HL-60/S4 (cell line): Measurements from ENCODE around the gene SMIM36.

Experiments
- in situ Hi-C: fragments of 300-500 bp; cut with MboI; formaldehyde crosslinking; loops from 2 replicates; pipeline ENCODE4 v1.14.3; 2022; ENCODE audit warnings: low sequenced_read_pairs

The SMIM36 gene

DNA sequence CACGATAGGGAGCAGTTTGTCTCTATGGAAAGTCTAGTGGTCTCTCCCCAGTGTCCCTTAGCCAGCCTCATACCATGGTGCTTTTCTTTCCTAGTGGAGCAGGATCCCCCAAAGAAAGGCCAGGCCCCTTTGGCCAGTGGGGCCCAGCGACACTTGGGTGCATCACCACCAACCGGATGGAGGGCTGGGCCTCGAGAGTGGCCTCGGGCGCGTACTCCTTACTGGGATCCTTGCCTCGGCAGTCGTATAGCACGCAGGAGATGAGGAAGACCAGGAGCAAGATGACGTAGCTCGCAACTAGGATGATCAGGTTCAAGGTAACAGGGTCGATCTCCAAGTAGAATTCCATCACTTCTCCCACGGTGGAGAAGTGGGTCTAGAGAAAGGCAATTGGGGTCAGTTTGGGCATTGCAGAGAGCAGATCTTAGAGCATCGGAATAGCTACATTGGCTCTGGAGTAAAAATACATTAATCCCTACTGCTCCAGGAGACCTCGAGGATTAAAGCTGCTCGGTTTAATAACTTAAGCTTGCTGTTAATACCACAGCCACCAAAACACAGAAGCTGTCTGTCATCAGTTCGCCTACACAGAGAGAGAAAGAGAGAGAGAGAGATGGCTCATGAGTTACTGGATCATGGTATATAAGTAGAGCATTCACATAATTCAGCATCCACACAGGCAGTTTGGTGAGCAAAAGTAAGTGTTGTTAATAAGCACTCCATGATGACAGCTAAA is at the start of gene SMIM36:
Gene SMIM36 (minus strand): TSS at position 467 of the 736 bp plus-strand sequence.
- in situ Hi-C loops = no loop called here

DNA sequence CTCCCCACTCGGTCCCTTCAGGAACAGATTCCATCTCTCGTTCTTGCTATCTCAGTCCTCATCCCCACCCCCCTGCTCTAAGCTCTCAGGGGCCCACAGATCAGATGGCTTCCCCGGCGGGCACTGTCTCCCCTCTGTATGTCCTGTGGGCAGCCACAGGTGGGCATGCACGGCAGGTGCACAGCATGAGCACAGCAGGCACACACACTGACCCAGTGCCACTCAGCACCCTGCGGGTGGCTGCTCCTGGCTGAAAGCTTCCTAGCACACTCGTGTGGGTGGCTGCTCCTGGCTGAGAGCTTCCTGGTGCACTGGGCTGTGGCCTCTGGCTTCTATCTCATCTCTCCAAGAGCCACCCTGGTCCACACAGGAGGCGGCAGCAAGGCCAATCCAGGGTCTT is 44.5 kb upstream of the SMIM36 start:
- in situ Hi-C loops = no loop called here

DNA sequence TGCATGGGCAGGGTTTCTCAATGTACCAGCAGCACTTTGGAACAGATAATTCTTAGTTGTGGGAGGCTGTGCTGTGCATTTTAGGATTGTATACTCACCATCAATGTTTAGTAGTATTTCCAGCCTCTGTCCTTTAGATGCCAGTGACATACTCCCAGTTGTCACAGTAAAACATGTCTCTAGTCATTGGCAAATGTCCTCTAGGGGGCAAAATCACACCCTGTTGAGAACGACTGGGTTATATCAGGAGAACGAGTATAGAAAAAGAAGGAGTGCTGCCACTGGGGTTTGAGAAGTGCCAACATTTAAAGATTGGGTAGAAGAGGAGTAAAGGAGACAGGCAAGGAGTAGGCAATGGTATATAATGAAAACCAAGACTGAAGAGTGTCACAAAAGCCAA is 37.9 kb upstream of the SMIM36 start:
- in situ Hi-C loops = loop anchor here (25.0 kb wide), 1 partner anchor 788 kb away; no protein-coding TSS in a partner anchor

DNA sequence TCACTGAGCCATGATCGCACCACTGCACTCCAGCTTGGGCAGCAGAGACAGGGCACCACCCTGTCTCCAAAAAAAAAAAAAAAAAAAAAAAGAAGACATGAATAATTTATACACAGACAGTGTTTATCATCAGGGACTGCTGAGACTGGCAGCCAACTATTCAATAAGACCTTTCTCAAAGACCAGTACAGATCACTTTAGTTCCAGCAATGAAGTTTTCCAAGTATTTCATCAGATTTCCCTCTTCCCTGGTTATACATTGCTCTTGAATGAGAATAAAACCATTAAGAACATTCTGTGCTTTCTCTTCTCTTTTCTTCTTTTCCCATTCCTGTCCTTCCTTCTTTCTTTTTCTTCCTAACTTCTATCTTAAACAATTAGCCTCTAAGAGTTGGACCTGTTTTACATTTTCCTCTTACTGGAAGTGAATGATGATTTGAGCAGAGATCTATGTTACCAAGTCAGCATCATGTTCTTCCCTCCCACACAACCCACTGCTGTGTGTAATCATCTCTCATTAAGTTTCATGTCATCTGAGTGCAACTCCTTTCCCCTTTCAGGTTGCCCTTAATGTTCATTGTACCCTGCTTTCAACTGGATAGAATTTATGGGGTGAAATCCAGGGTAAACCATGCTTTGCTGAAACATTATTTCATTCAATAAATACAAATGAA is 35.9 kb upstream of the SMIM36 start:
- in situ Hi-C loops = loop anchor here (25.0 kb wide), 1 partner anchor 790 kb away; no protein-coding TSS in a partner anchor

DNA sequence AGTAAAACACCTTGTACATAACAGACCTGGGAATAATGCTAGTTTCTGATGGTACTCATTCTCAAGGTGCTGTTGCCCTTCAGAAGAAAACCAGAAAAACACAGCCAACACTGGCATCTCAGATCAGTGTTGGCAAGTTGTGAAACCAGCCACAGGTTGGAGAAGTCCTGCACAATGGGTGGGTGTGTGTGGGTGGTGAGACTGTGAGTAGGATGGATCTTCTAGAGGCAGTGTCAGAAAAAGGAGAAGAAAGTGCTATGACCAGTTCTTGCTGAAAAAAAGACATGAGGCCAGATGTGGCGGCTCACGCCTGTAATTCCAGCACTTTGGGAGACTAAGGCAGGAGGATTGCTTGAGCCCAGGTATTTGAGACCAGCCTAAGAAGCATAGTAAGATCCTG is 35.2 kb upstream of the SMIM36 start:
- in situ Hi-C loops = loop anchor here (25.0 kb wide), 1 partner anchor 791 kb away; no protein-coding TSS in a partner anchor

DNA sequence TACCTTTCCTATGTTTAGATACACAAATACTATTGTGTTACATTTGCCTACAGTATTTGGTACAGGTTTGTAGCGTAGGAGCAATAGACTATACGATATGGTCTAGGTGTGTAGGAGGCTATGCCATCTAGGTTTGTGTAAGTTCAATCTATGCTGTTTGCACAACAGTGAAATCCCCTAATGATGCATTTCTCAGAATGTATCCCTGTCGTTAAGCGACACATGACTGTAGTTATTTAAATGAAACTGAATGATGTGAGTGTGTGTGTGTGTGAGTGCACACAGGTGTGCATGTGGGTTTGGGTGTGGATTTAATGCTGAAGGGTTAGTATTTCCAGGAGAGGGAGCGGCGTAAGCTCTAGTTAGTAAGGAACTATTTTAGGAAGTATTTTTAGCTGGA is 34.6 kb upstream of the SMIM36 start:
- in situ Hi-C loops = loop anchor here (25.0 kb wide), 1 partner anchor 791 kb away; no protein-coding TSS in a partner anchor

DNA sequence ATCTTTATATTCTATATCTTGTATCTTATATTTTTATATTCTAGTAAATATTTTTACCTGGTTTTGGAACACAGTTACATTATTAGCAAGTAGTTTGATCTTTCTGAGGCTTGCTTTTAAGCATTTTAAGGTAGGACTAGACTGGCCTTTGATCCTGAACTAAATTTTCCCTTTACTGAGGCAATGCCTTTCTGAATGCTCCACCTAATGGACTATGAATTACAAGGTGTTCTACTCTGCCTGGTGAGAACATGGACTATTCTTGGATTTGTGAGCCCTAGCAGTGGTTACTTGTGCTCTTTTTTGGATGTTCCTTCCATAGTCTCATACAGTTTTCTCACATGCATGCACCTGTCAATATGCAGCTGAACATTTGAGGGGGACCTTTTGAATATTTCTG is 32.5 kb upstream of the SMIM36 start:
- in situ Hi-C loops = loop anchor here (25.0 kb wide), 1 partner anchor 794 kb away; no protein-coding TSS in a partner anchor

DNA sequence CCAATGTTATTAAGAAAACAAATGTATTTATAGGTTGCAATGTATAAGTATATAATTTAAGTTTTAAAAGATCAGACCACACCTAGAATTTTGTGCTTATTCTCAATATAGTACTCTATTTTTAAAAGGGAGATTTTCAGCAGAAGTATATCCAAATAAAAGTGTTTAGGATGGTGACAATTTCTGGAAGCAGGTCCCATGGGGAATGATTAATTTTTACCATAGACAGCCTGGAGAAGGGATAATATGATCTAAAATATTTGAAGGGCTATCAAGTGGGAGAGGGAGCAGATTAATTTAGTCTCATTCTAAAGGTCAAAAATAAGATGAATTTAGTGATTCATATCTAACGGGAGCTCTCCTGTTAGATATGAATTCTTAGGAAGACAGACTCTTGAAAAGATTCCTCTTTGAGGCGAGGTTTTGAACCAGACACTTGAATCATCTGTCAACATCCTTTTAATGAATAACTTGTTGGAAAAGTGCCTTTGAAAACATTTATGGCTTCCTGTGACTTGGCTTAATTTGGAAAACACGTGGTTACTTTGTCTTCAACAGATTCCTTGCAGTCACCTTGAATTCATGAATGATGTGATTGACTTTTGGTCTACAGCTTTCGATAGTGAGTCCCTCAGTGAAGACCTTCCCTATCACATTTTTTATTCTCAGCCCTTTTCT is 29.3 kb upstream of the SMIM36 start:
- in situ Hi-C loops = loop anchor here (25.0 kb wide), 1 partner anchor 797 kb away; no protein-coding TSS in a partner anchor

DNA sequence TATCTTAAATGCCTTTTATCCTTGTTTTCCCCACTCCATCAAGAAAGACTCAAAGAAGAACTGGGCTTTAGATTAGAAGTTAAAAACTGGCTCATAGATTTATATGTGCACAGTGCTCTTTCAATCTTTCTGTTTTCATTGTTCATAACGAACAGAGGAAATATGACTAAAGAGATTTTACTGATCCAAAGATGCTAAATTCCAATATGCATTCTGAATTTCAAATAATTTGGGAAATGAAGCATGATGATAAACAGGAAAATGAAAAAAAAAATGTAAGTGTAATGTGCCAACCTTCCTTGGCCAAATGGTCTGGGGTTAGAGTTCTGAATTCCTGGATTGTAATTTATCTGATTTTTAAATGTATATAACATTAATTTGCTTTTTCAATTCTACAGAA is 25.0 kb upstream of the SMIM36 start:
- in situ Hi-C loops = loop anchor here (25.0 kb wide), 1 partner anchor 801 kb away; no protein-coding TSS in a partner anchor

DNA sequence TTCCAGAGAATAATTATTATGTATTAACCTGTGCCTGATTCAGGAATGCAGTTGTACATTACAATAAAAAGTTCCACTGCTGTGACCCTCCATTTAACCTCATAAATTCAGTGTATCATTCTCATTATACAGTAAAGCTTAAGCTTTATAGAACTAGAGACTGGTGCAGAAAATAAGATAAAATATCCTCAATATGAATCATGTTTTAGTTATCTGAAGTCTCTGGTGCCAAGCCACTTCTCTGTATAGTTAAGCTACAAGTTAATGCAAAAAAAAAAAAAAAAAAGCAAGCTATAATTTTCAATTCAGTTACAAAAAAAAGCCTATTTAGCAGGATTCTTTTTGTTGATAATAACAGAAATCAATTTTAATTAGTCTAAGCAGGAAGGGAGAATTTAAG is 22.4 kb upstream of the SMIM36 start:
- in situ Hi-C loops = loop anchor here (25.0 kb wide), 1 partner anchor 804 kb away; no protein-coding TSS in a partner anchor

DNA sequence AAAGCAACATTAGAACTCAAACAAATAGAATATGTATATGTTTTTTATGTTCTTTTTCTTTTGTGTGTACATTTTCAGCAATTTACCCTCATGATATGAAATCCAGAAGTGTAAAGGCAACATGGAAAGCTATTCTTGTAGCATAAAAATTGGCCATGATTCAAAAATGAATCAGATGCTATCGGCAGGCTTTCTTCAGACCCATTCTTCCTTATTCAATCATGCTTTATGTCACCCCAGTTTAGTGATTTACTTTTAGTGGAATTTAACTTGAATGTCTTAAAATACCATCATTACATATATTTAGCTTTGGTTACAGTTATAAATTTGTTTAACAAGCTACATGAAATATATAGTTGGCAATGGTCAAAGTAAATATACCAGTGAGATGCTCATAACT is 21.4 kb upstream of the SMIM36 start:
- in situ Hi-C loops = loop anchor here (25.0 kb wide), 1 partner anchor 805 kb away; no protein-coding TSS in a partner anchor

DNA sequence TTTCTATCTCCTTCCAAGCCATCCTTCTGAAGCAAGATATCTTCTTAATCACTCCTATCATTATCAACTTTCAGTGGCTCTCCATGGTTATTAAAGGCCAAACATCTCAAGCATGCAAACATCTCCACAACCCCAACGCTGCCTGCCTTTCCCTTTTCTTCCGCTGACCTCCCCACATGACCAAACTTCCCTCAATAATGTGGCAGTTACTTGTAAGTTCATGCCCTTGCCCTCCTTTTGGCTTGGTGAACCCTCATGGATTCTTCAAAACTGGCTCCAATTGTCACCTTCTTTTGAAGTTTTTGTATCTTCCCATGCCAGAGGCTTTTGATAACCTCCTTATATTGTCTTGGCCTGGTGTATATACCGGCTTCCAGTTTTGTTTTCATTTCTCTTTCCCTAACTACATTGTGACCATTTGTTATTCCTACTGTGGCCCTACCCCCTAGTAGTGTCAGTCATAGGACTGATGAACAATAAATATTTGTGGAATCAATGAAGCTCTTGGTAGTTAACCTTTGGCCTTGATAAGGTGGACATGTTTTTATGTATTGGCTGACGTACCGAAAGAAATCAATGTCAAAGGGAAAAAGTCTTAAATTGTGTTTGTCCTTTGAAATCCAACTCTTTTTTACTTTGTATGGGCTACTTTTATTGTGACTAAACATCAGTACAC is 19.9 kb upstream of the SMIM36 start:
- in situ Hi-C loops = loop anchor here (25.0 kb wide), 1 partner anchor 806 kb away; no protein-coding TSS in a partner anchor

DNA sequence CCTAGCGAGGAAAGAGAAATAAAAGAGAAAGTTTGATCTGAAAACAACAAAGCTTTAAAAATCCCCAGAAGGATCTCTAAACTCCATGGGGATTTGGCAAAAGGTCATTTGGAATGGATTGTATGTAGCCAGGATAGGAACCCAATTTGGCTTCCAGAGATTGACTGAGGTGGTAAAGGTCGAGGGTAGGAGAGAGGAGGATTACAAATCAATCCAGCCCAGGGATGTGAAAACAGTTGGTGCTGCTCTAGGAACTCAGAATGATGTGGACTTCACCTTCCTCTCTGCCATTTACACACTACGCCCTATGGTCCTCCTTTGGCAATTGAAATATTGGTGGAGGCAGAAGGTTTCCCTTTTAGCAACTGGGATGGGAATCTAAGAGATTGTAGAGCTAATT is 18.8 kb upstream of the SMIM36 start:
- in situ Hi-C loops = loop anchor here (25.0 kb wide), 1 partner anchor 807 kb away; no protein-coding TSS in a partner anchor

DNA sequence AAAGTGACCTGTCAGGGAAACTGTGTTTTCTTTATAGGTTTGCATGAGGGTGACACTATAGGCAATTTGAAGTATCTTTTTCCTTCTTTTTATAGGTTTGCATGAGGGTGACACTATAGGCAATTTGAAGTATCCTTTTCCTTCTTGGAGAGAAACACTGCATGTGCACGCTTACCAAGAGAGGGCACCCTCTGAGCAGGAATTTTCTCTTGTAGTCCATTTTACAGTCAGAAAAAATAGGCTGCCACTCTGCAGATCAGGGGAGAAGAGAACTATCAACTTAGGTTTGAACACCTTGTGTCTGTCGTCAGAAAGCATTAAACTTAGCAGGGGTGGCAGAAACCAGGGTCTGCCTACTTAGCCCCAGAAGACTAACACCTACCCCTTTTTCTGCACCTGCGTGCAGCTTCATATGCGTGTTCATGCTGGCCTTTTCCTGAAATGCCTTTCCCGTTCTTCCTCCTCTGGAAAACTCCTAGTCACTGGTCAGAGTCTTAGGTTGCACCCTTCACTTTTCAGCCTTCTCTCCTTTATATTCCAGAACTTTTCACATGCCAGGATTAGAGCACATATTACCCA is 16.4 kb upstream of the SMIM36 start:
- in situ Hi-C loops = loop anchor here (10.0 to 25.0 kb wide), 3 partner anchors 187 to 810 kb away; no protein-coding TSS in a partner anchor

DNA sequence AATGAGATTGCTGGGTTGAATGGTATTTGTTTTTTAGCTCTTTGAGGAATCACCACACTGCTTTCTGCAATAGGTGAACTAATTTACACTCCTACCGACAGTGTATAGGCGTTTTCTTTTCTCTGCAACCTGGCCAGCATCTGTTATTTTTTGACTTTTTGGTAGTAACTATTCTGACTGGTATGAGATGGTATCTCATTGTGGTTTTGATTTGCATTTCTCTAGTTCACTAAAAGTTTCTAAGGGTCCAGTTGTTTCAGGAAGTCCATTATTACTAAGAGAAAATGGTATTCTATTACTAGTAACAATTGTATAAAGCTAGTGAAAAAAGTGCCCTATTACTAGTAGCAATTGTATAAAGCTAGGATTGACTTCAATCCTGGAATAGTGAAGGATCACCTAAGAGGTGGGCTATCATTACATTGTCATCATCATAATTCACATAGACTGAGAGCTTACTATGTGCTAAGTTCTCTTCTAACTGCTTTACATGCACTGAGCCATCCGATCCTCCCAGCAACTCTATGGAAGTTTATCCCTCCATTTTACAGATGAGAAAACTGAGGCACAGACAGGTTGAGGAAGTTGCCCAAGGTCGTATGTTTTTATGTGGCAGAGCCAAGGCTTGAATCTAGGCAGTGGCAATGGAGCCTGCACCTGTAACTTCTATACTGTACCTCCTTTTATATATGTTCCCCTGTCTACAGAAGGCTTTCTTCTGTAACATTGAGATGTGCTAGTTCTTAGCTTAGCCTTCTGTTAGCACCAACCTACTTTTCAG is 13.4 kb upstream of the SMIM36 start:
- in situ Hi-C loops = loop anchor here (10.0 to 25.0 kb wide), 3 partner anchors 190 to 813 kb away; no protein-coding TSS in a partner anchor

DNA sequence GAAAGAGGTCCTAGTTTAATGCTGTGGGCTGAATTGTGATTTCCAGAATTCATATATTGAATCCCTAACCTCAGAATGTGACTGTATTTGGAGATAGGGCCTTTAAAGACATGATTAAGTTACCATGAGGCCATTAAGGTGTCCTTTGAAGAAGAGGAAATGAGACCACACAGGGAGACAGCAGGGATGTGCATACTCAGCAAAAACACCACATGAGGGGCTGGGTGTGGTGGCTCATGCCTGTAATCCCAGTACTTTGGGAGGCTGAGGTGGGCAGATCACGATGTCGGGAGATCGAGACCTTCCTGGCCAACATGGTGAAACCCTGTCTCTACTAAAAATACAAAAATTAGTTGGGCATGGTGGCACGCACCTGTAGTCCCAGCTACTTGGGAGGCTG is 11.8 kb upstream of the SMIM36 start:
- in situ Hi-C loops = loop anchor here (10.0 kb wide), 2 partner anchors 192 to 252 kb away; no protein-coding TSS in a partner anchor

DNA sequence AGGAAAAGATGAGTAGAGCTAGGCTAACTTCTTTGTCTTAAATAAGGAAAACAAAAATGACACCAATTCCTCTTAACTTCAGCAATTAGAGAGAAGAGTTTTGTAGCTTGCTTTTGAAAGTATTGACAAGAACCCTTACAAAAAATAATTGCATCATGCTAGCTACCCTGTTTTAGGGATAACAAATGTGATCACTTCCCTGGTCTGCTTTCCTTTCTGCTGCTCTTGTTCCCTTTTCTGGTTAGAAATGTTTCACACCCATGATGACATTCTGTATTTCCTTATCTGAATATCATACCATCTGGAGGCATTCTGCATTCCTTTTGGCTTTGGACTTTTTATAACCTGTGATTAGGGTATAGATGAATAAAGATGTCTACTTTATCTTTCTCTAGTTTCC is 9.9 kb upstream of the SMIM36 start:
- in situ Hi-C loops = loop anchor here (10.0 kb wide), 2 partner anchors 194 to 254 kb away; no protein-coding TSS in a partner anchor

DNA sequence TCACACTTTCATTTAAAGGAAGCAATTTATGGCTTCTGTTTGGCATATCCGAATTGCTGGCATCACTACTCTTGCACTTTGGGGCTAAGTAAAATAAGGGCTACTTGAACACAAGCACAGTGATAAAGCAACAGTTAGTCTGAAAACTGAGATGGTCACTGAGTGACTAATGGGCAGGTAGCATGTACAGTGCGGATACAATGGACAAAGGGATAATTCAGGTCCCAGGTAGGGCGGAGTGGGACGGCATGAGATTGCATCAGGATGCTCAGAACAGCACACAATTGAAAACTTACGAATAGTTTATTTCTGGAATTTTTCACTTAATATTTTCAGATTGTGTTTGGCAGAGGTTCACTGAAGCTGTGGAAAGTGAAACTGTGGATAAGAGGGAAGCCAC is 9.2 kb upstream of the SMIM36 start:
- in situ Hi-C loops = loop anchor here (10.0 kb wide), 2 partner anchors 194 to 254 kb away; no protein-coding TSS in a partner anchor

DNA sequence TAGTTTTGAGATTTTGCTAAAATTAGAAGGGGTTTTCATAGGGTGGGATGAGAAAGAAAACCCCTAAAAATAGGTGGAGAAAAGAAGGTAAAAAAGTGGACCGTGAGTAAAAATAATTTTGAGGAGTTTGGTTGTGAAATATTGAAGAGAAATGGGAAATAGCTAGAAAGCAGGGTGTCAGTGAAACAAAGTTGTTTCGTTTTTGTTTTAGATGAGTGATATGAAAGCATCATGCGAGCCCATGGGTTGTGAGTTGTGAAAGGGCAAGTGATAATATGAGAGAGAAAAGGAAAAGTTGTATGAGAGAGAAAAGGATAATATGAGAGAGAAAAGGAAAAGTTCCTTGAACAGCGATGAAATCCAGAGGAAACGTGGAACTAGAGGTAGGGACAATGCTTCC is 7.3 kb upstream of the SMIM36 start:
- in situ Hi-C loops = no loop called here
